DMS 273 (cell line): ENCODE measurements around the gene PKN2.
"Not testable (repeated sequence)": the region's sequence is repeated elsewhere in the genome, so short reads cannot be mapped to it uniquely, and the experiment has no call there.

Source experiments
- DNase-seq: peaks from one replicate; lab custom pipeline; 2025; ENCODE audit not compliant: unreplicated experiment; lab: John Stamatoyannopoulos, UW

The PKN2 gene

GRCh38 chr1:88784551-88784950 is 100.5 kb downstream of the PKN2 start:
- no peak for DNase-seq

- DNase-seq, result no peak
Measured at GRCh38 chr1:88787023-88787903, 103.2 kb downstream of the PKN2 start.

- no peak for DNase-seq
Measured at GRCh38 chr1:88791192-88791591, 107.1 kb downstream of the PKN2 start.

- DNase-seq, result no peak
Measured at GRCh38 chr1:88799491-88799890, 115.4 kb downstream of the PKN2 start.

- DNase-seq, result peak; percentile 56
Measured at GRCh38 chr1:88800382-88801051, 116.4 kb downstream of the PKN2 start.

GRCh38 chr1:88801575-88802208 is 117.6 kb downstream of the PKN2 start:
- peak; percentile 42 for DNase-seq

GRCh38 chr1:88802404-88802803 is 118.3 kb downstream of the PKN2 start:
- DNase-seq, result no peak

GRCh38 chr1:88802950-88803349 is 118.9 kb downstream of the PKN2 start:
- no peak for DNase-seq

- no peak for DNase-seq
Measured at GRCh38 chr1:88803444-88803843, 119.4 kb downstream of the PKN2 start.

GRCh38 chr1:88812366-88812765 is 128.3 kb downstream of the PKN2 start:
- DNase-seq, result no peak

GRCh38 chr1:88813471-88813870 is 129.4 kb downstream of the PKN2 start:
- no peak for DNase-seq

- DNase-seq, result not testable (repeated sequence)
Measured at GRCh38 chr1:88819642-88820041, 135.6 kb downstream of the PKN2 start.

GRCh38 chr1:88825721-88826120 is 141.6 kb downstream of the PKN2 start:
- DNase-seq, result no peak

- peak; percentile 18 for DNase-seq
Measured at GRCh38 chr1:88847643-88848042, 163.6 kb downstream of the PKN2 start.

- no peak for DNase-seq
Measured at GRCh38 chr1:88851303-88852063, 167.4 kb downstream of the PKN2 start.

- no peak for DNase-seq
Measured at GRCh38 chr1:88867743-88868521, 183.9 kb downstream of the PKN2 start.

GRCh38 chr1:88869644-88870043 is 185.6 kb downstream of the PKN2 start:
- DNase-seq, result not testable (repeated sequence)

- DNase-seq, result no peak
Measured at GRCh38 chr1:88873737-88874349, 189.8 kb downstream of the PKN2 start.

GRCh38 chr1:88875595-88875994 is 191.5 kb downstream of the PKN2 start:
- no peak for DNase-seq
